Endothelial cell of umbilical vein (primary cell): Measurements from ENCODE around the gene SRP19. TPM values are rescaled to one million over a fixed set of nuclear protein-coding genes. Genes with fewer than 3 reads are reported as not detected.
A peak's percentile ranks its signal among the peaks of the same experiment; 100 is the strongest.

Experiments used
- BruUV-seq: library from RNA; stranded (reverse); fragments of 400-500 nt; replicated peaks from 2 replicates; lab custom pipeline; 2021; lab: Mats Ljungman, UMichigan
- CTCF ChIA-PET: fragments of 300-600, 350-600 bp; sonication (Branson Sonifier 250); formaldehyde crosslinking; loops from one replicate; lab custom pipeline; 2021; ENCODE audit warnings: antibody characterized with exemption, inconsistent platforms; lab: Charles Lee
- POLR2A ChIA-PET: fragments of 300-600, 350-600 bp; sonication (Branson Sonifier 250); formaldehyde crosslinking; loops from one replicate; lab custom pipeline; 2021; ENCODE audit warnings: antibody characterized with exemption, inconsistent platforms; lab: Charles Lee
- DNase-seq: peaks from one replicate; pipeline ENCODE4 v3.0.0-alpha.2; 2011; ENCODE audit warnings: low read depth, low spot score
- FAIRE-seq: peaks from 2 replicates; lab custom pipeline; 2011; peaks lifted over from hg19 to GRCh38; lab: Jason Lieb, UNC
- H2AFZ ChIP-seq: 2 replicates; pipeline ENCODE4 v1.6.0; 2012; ENCODE audit warnings: low read depth, low read length, control low read depth, inconsistent platforms
- H3K27ac ChIP-seq: 2 replicates; pipeline ENCODE4 v1.5.1; 2011; ENCODE audit warnings: low read depth, mild to moderate bottlenecking, control low read depth, low read length, moderate library complexity; ENCODE audit not compliant: insufficient read depth
- H3K27me3 ChIP-seq, 2 experiments: 2 replicates each; pipeline versions ENCODE4 v1.6.0 to v1.6.1; 2011; ENCODE audit warnings: low read length in 2 of 2, mixed read lengths in 1 of 2; ENCODE audit not compliant: control insufficient read depth in 2 of 2, insufficient read depth in 2 of 2
- H3K36me3 ChIP-seq, 2 experiments: 2 replicates in 1 of 2; 3 replicates in 1 of 2; pipeline ENCODE4 v1.5.1; 2011; ENCODE audit warnings: low read length in 2 of 2, mild to moderate bottlenecking in 1 of 2, moderate library complexity in 1 of 2; ENCODE audit not compliant: control insufficient read depth in 2 of 2, insufficient read depth in 2 of 2; ENCODE audit errors: extremely low read depth in 1 of 2
- H3K4me1 ChIP-seq: 3 replicates; pipeline ENCODE4 v1.5.1; 2011; ENCODE audit warnings: mild to moderate bottlenecking, low read length; ENCODE audit not compliant: control insufficient read depth, insufficient read depth; ENCODE audit errors: extremely low read depth
- H3K4me2 ChIP-seq: 2 replicates; pipeline ENCODE4 v1.6.1; 2011; ENCODE audit warnings: low read length, control low read depth, mixed read lengths; ENCODE audit not compliant: insufficient read depth
- H3K4me3 ChIP-seq, 3 experiments: fragments of 200-600 bp in 1 of 3; sonication (generic), shearing (Covaris generic) in 1 of 3; replicated peaks in 1 of 3; 2 replicates each; pipeline ENCODE4 v1.5.1; 2011 to 2016; ENCODE audit warnings: control low read depth in 3 of 3, low read length in 3 of 3, mild to moderate bottlenecking in 2 of 3, inconsistent platforms in 1 of 3, low read depth in 1 of 3, moderate library complexity in 1 of 3; ENCODE audit not compliant: insufficient read depth in 1 of 3
- H3K79me2 ChIP-seq: 2 replicates; pipeline ENCODE4 v1.6.0; 2012; ENCODE audit warnings: low read length, inconsistent platforms; ENCODE audit not compliant: control insufficient read depth, insufficient read depth
- H3K9ac ChIP-seq: replicated peaks from 2 replicates; pipeline ENCODE3; 2011; ENCODE audit warnings: low read length, control low read depth; ENCODE audit not compliant: insufficient read depth; ENCODE audit errors: extremely low read depth
- H3K9me1 ChIP-seq: replicated peaks from 3 replicates; pipeline ENCODE4 v1.6.0; 2011; ENCODE audit warnings: mild to moderate bottlenecking, low read length; ENCODE audit not compliant: control insufficient read depth, insufficient read depth; ENCODE audit errors: extremely low read depth
- H3K9me3 ChIP-seq: replicated peaks from 2 replicates; pipeline ENCODE4 v1.5.1; 2012; ENCODE audit warnings: low read length, inconsistent platforms; ENCODE audit not compliant: control insufficient read depth, insufficient read depth
- H4K20me1 ChIP-seq: replicated peaks from 2 replicates; pipeline ENCODE3; 2011; ENCODE audit warnings: mild to moderate bottlenecking, low read length; ENCODE audit not compliant: control insufficient read depth, insufficient read depth; ENCODE audit errors: extremely low read depth
- CTCF ChIP-seq, 2 donors: IDR thresholded peaks; 1 replicate in 1 of 2; 2 replicates in 1 of 2; pipeline ENCODE4 v1.5.1; 2011; ENCODE audit warnings: low read length in 2 of 2, mild to moderate bottlenecking in 2 of 2, moderate library complexity in 2 of 2, control low read depth in 1 of 2, inconsistent platforms in 1 of 2, low read depth in 1 of 2; ENCODE audit not compliant: insufficient read depth in 1 of 2; ENCODE audit errors: extremely low read depth in 1 of 2
- GATA2 ChIP-seq: IDR thresholded peaks from 2 replicates; pipeline ENCODE4 v1.7.0; 2011; ENCODE audit warnings: low read depth, mild to moderate bottlenecking, moderate library complexity, mixed read lengths, low read length; ENCODE audit not compliant: insufficient read length, insufficient read depth
- dilution Hi-C: fragments of 300-500 bp; cut with MboI; formaldehyde crosslinking; loops from one replicate; pipeline ENCODE4 v1.15.0; 2019; ENCODE audit warnings: low sequenced_read_pairs; ENCODE audit not compliant: extremely low pct_ligation_motif_present
- intact Hi-C: fragments of 100-400 bp; cut with micrococcal nuclease; formaldehyde crosslinking; loops from one replicate; pipeline ENCODE4 v1.10.0; 2022
- polyA plus RNA-seq, 4 experiments: library from polyadenylated mRNA; depleted of rRNA in 3 of 4; stranded (reverse) in 3 of 4; unstranded in 1 of 4; fragments of >200 nt; gene quantifications; 2 replicates each; pipeline versions ENCODE4 v1.2.1 to v1.2.3, GENCODE V29; 2011 to 2012; ENCODE audit warnings: missing spikeins in 1 of 4
- total RNA-seq: library from RNA; stranded (reverse); gene quantifications from 2 replicates; pipeline ENCODE4 v1.2.3, GENCODE V29; 2021

The SRP19 gene
- total and polyA plus RNA-seq, 2 donors (not counting 3 experiments of a cell fraction or from before 2014, with no cell fraction given), result 28.6 to 69.4 TPM

- no peaks in the 10 kb centered on the region for H3K9me3 ChIP-seq
- POLR2A ChIA-PET, result no interaction called here
- no peak for FAIRE-seq
Observed at GRCh38 chr5:112917453-112917995, 56.4 kb downstream of the SRP19 start.

More at GRCh38 chr5:112917453-112917995, 56.4 kb downstream of the SRP19 start:
- DNase-seq, result no peak
- intact Hi-C loops (no loop called here), dilution Hi-C loops (no loop called here)
- H3K27me3 ChIP-seq, result no peaks in the 10 kb centered on the region
- no peaks in the 10 kb centered on the region for H3K9me1 ChIP-seq
- H3K4me1 ChIP-seq, result peaks cover 6% of the 10 kb centered on the region
- TF ChIP-seq CTCF (IDR thresholded peaks at IDR 0.05; ENCODE audit: extremely low read depth in 1 of 2, insufficient read depth in 1 of 2, low read depth in 1 of 2, low read length in 2 of 2) (peak; percentile 3 to 9), GATA2 (no peak)
- no peak overlapping the region for H3K4me3 ChIP-seq
- no peak overlapping the region for H3K27ac ChIP-seq
- BruUV-seq, result no TSS peak
- H3K36me3 ChIP-seq, result peaks cover 9 to 11% of the 10 kb centered on the region in 2 experiments
- H3K9ac ChIP-seq, result no peak overlapping the region
- CTCF ChIA-PET, result interaction anchor here (0.8 kb wide), 1 partner anchor 69 kb away, joined by 3 read pairs; no protein-coding TSS in a partner anchor
- H3K4me2 ChIP-seq, result no peak overlapping the region
- H2AFZ ChIP-seq, result no peak overlapping the region
- H3K79me2 ChIP-seq, result peaks cover 68% of the 10 kb centered on the region
- no peaks in the 10 kb centered on the region for H4K20me1 ChIP-seq
